Measurements from ENCODE around the gene SH3RF3.

- no peak for TF ChIP-seq CTCF (IDR thresholded peaks at IDR 0.05)
- TF ChIP-seq POLR2AphosphoS5 (IDR thresholded peaks at IDR 0.05; ENCODE audit: low read depth, low read length) = no peak
- no peak for TF ChIP-seq TCF7L2 (IDR thresholded peaks at IDR 0.05; ENCODE audit: low read depth, low read length)
- TF ChIP-seq SIN3A (IDR thresholded peaks at IDR 0.05; ENCODE audit: borderline replicate concordance, insufficient read depth, low read depth, low read length) = no peak
These were observed 39.3 kb upstream of the SH3RF3 start for GRCh38 chr2:109089602-109090300.

Measured in Panc1 (cell line).